Measurements from ENCODE around the gene PDE3B. TPM values are rescaled to one million over a fixed set of nuclear protein-coding genes. Genes with fewer than 3 reads are reported as not detected.

PDE3B gene
- total and polyA plus RNA-seq, 9 of the 15 experiments (the other 6 are each of a cell fraction or from before 2014, with no cell fraction given), result 2.3 to 22.5 (median 12.2) TPM

DNA sequence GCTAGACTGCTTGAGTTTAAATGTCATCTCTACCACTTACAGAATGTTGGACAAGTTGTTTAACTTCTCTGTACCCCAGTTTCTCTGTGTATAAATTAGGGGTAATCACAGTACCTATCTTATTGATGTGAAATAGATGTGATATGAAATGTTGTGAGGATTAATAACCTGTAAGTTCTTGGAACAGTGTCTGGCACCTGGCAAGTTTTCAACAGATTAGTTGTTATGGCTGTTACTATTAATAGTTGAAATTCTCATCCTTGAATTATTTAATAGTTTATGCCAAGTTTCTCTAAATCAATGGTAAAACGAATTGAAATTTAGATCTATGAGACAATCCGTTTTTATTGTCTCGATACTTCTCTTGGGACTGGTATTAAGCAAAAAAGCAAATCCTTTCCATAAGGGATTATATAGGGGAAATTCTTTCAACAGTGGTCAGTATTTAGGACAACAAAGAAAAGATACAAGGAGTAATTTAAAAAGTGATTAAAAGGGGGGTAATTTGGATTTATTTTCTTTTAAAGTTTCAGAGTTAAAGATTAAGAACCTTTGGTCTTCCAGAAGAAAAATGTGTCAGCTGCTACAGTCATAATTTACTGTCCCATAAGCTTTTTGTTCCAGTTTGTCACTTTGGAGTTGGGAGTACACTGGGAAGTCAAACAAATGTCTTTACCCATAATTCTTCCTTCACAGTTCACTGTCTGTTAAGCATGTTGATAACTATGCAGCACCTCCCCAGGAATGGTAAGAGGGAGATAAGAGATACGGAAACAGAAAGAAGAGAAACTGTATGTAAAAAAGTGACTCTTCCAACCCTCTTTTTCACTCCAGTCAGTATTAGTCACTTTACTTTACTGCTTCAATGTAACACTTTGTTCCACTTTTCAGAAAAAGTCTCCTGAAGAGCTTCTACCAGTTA, 13.2 kb downstream of the PDE3B start (continued):
- TF ChIP-seq, protein P1, sequence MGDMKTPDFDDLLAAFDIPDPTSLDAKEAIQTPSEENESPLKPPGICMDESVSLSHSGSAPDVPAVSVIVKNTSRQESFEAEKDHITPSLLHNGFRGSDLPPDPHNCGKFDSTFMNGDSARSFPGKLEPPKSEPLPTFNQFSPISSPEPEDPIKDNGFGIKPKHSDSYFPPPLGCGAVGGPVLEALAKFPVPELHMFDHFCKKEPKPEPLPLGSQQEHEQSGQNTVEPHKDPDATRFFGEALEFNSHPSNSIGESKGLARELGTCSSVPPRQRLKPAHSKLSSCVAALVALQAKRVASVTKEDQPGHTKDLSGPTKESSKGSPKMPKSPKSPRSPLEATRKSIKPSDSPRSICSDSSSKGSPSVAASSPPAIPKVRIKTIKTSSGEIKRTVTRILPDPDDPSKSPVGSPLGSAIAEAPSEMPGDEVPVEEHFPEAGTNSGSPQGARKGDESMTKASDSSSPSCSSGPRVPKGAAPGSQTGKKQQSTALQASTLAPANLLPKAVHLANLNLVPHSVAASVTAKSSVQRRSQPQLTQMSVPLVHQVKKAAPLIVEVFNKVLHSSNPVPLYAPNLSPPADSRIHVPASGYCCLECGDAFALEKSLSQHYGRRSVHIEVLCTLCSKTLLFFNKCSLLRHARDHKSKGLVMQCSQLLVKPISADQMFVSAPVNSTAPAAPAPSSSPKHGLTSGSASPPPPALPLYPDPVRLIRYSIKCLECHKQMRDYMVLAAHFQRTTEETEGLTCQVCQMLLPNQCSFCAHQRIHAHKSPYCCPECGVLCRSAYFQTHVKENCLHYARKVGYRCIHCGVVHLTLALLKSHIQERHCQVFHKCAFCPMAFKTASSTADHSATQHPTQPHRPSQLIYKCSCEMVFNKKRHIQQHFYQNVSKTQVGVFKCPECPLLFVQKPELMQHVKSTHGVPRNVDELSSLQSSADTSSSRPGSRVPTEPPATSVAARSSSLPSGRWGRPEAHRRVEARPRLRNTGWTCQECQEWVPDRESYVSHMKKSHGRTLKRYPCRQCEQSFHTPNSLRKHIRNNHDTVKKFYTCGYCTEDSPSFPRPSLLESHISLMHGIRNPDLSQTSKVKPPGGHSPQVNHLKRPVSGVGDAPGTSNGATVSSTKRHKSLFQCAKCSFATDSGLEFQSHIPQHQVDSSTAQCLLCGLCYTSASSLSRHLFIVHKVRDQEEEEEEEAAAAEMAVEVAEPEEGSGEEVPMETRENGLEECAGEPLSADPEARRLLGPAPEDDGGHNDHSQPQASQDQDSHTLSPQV (IDR thresholded peaks at IDR 0.05), result peak; percentile 85
- TF ChIP-seq, protein P2, sequence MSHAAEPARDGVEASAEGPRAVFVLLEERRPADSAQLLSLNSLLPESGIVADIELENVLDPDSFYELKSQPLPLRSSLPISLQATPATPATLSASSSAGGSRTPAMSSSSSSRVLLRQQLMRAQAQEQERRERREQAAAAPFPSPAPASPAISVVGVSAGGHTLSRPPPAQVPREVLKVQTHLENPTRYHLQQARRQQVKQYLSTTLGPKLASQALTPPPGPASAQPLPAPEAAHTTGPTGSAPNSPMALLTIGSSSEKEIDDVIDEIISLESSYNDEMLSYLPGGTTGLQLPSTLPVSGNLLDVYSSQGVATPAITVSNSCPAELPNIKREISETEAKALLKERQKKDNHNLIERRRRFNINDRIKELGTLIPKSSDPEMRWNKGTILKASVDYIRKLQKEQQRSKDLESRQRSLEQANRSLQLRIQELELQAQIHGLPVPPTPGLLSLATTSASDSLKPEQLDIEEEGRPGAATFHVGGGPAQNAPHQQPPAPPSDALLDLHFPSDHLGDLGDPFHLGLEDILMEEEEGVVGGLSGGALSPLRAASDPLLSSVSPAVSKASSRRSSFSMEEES (CRISPR knock-in tag; IDR thresholded peaks at IDR 0.05), result no peak
- no peak for TF ChIP-seq RBM17 (IDR thresholded peaks at IDR 0.05; ENCODE audit: borderline replicate concordance, low read depth, low read length)
- peak; percentile 69 for TF ChIP-seq ZNF24 (IDR thresholded peaks at IDR 0.05)
- TF ChIP-seq, protein P3, sequence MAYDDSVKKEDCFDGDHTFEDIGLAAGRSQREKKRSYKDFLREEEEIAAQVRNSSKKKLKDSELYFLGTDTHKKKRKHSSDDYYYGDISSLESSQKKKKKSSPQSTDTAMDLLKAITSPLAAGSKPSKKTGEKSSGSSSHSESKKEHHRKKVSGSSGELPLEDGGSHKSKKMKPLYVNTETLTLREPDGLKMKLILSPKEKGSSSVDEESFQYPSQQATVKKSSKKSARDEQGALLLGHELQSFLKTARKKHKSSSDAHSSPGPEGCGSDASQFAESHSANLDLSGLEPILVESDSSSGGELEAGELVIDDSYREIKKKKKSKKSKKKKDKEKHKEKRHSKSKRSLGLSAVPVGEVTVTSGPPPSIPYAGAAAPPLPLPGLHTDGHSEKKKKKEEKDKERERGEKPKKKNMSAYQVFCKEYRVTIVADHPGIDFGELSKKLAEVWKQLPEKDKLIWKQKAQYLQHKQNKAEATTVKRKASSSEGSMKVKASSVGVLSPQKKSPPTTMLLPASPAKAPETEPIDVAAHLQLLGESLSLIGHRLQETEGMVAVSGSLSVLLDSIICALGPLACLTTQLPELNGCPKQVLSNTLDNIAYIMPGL (CRISPR knock-in tag; IDR thresholded peaks at IDR 0.05), result no peak
- no peak for TF ChIP-seq ZBTB8A (IDR thresholded peaks at IDR 0.05; ENCODE audit: partially characterized antibody)
- TF ChIP-seq STAG1 (CRISPR knock-in tag; IDR thresholded peaks at IDR 0.05; ENCODE audit: borderline replicate concordance), result no peak
- peak; percentile 40 for TF ChIP-seq HDAC3 (IDR thresholded peaks at IDR 0.05; ENCODE audit: borderline replicate concordance, partially characterized antibody)
- peak; percentile 21; the same call in 1 of the 2 replicates for TF ChIP-seq MEF2A (IDR thresholded peaks at IDR 0.05; ENCODE audit: control insufficient read depth, low read depth, low read length)
- TF ChIP-seq KAT2B (IDR thresholded peaks at IDR 0.05; ENCODE audit: low read depth, low read length), result no peak
- TF ChIP-seq SOX6 (IDR thresholded peaks at IDR 0.05), result peak; percentile 95
- TF ChIP-seq ZNF280A (IDR thresholded peaks at IDR 0.05; ENCODE audit: low read depth, partially characterized antibody), result no peak

All from K562 (cell line).